Peyer's patch (tissue), 4 donors: ENCODE measurements around the gene COL4A1.

ENCODE experiments used
- CTCF ChIP-seq, 6 experiments: fragments of 450-650 bp in 4 of 6; fragments of 200-600 bp in 2 of 6; sonication (generic) in 1 of 6; IDR thresholded peaks; one replicate each; pipeline ENCODE4 v1.5.1; 2017 to 2019; ENCODE audit warnings: antibody characterized with exemption in 6 of 6, mild to moderate bottlenecking in 3 of 6, moderate library complexity in 1 of 6
- POLR2A ChIP-seq, 2 donors: fragments of 450-650 bp; IDR thresholded peaks; one replicate each; pipeline ENCODE4 v1.5.1; 2017; ENCODE audit warnings: antibody characterized with exemption in 2 of 2, mild to moderate bottlenecking in 2 of 2, moderate library complexity in 2 of 2

- TF ChIP-seq CTCF (IDR thresholded peaks at IDR 0.05) (no peak), POLR2A (IDR thresholded peaks at IDR 0.05) (no peak)
Observed at GRCh38 chr13:110262082-110262436, 44.9 kb downstream of the COL4A1 start.
